Esophagus squamous epithelium (tissue), 5 donors: ENCODE data around the gene HSPBP1. TPM values are rescaled to one million over a fixed set of nuclear protein-coding genes. Genes with fewer than 3 reads are reported as not detected.
A peak's percentile ranks its signal among the peaks of the same experiment; 100 is the strongest.

Experiments
- DNase-seq: peaks from one replicate; lab custom pipeline; 2025; lab: John Stamatoyannopoulos, UW
- H3K27ac ChIP-seq, 4 donors: fragments of 200-600 bp; sonication (generic); one replicate each; pipeline ENCODE4 v1.5.1; 2016 to 2019; ENCODE audit warnings: mild to moderate bottlenecking in 1 of 4
- H3K27me3 ChIP-seq, 4 donors: fragments of 200-600 bp; sonication (generic); 1 replicate in 3 of 4; 2 replicates in 1 of 4; pipeline versions ENCODE4 v1.5.1 to v1.6.0; 2017 to 2021; ENCODE audit warnings: antibody characterized with exemption in 1 of 4
- H3K36me3 ChIP-seq, 3 donors: fragments of 200-600 bp; sonication (generic); one replicate each; pipeline ENCODE4 v1.5.1; 2016 to 2019
- H3K4me1 ChIP-seq, 3 donors: fragments of 200-600 bp; sonication (generic); one replicate each; pipeline ENCODE4 v1.5.1; 2017 to 2019
- H3K4me3 ChIP-seq, 4 donors: fragments of 200-600 bp; sonication (generic); 1 replicate in 3 of 4; 2 replicates in 1 of 4; pipeline ENCODE4 v1.5.1; 2016 to 2019; ENCODE audit warnings: mild to moderate bottlenecking in 2 of 4, moderate library complexity in 1 of 4
- H3K9me3 ChIP-seq, 3 donors: fragments of 200-600 bp; sonication (generic); one replicate each; pipeline ENCODE4 v1.5.1; 2016 to 2019
- POLR2A ChIP-seq, 4 donors: fragments of 450-650 bp; IDR thresholded peaks; one replicate each; pipeline ENCODE4 v1.6.1; 2017; ENCODE audit warnings: antibody characterized with exemption in 4 of 4, mild to moderate bottlenecking in 4 of 4, moderate library complexity in 3 of 4
- WGBS, 2 donors: methylation state at CpG; one replicate each; pipeline ENCODE4 v1.1.5; 2018; 5-methylcytosine and 5-hydroxymethylcytosine counted together
- intact Hi-C: fragments of 100-400 bp; cut with DNase I; formaldehyde crosslinking; loops from one replicate; pipeline ENCODE4 v1.15.0; 2022
- small RNA-seq, 4 donors: library from RNA; depleted of rRNA; stranded (forward); fragments of <200 nt; gene quantifications; one replicate each; pipeline ENCODE3, GENCODE V24; 2016
- total RNA-seq, 4 donors: library from RNA; depleted of rRNA; stranded (reverse); fragments of >200 nt; gene quantifications; one replicate each; pipeline ENCODE4 v1.1.0, GENCODE V29; 2016
- TF ChIP-seq, protein P1 (sequence below), 6 experiments: fragments of 450-650 bp in 4 of 6; fragments of 200-600 bp in 2 of 6; sonication (generic) in 2 of 6; IDR thresholded peaks; one replicate each; pipeline ENCODE4 v1.5.1; 2016 to 2019; ENCODE audit warnings: antibody characterized with exemption in 6 of 6, mild to moderate bottlenecking in 4 of 6, moderate library complexity in 4 of 6
- donor health status: DM: yes; HTN: yes; CAD: no.

The HSPBP1 gene
- total RNA-seq, 4 donors from 2014 or later: 27.1 to 40.7 (median 32.4) TPM

- no peaks in the 10 kb centered on the region for H3K36me3 ChIP-seq
- 80% methylated on average over 3 to 6 of the region's 7 CpGs for WGBS, 2 donors
- no peak for DNase-seq
- peaks cover 0 to 36% (median 0%) of the 10 kb centered on the region in 4 donors for H3K27me3 ChIP-seq
- no peak overlapping the region for H3K27ac ChIP-seq
- intact Hi-C loops: no loop called here
- peaks cover 10 to 34% (median 20%) of the 10 kb centered on the region in 3 donors for H3K4me1 ChIP-seq
- H3K4me3 ChIP-seq: no peak overlapping the region
- TF ChIP-seq, protein P1, sequence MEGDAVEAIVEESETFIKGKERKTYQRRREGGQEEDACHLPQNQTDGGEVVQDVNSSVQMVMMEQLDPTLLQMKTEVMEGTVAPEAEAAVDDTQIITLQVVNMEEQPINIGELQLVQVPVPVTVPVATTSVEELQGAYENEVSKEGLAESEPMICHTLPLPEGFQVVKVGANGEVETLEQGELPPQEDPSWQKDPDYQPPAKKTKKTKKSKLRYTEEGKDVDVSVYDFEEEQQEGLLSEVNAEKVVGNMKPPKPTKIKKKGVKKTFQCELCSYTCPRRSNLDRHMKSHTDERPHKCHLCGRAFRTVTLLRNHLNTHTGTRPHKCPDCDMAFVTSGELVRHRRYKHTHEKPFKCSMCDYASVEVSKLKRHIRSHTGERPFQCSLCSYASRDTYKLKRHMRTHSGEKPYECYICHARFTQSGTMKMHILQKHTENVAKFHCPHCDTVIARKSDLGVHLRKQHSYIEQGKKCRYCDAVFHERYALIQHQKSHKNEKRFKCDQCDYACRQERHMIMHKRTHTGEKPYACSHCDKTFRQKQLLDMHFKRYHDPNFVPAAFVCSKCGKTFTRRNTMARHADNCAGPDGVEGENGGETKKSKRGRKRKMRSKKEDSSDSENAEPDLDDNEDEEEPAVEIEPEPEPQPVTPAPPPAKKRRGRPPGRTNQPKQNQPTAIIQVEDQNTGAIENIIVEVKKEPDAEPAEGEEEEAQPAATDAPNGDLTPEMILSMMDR (IDR thresholded peaks at IDR 0.05): no peak
- no peak for TF ChIP-seq POLR2A (IDR thresholded peaks at IDR 0.05)
- peaks cover 0 to 10% (median 6%) of the 10 kb centered on the region in 3 donors for H3K9me3 ChIP-seq
Measured at GRCh38 chr19:55213547-55213946, 66.4 kb downstream of the HSPBP1 start.

DNA sequence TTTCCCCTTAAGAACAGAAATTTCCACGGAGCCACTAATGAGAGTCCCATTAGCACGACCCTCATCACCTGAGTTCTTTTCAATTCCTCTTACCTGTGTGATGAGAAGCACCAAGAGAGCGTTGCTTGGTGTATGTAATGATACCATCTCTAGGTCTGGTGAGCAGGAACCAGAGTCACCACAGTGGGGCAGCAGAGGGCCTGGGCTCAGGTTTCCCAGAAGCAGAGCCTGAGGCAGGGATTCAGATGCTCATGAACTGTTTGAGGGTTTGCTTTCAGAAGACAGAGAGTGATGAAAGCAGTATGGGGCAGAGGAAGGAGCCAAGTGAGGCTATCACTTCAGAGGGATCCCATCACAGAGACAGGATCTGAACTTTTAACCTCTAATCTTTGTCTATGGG, 67.5 kb downstream of the HSPBP1 start:
- DNase-seq: no peak
- Histone ChIP-seq H3K9me3 (peaks cover 0 to 10% (median 6%) of the 10 kb centered on the region in 3 donors), H3K27me3 (peaks cover 0 to 36% (median 0%) of the 10 kb centered on the region in 4 donors), H3K36me3 (no peaks in the 10 kb centered on the region), H3K27ac (no peak overlapping the region), H3K4me3 (no peak overlapping the region), H3K4me1 (peaks cover 11 to 35% (median 19%) of the 10 kb centered on the region in 3 donors)
- 77% methylated on average over 2 of the region's 3 CpGs; no CpG with 5 or more reads in 1 of the 2 donors for WGBS, 2 donors
- intact Hi-C loops: no loop called here
- no peak for TF ChIP-seq POLR2A (IDR thresholded peaks at IDR 0.05)
- TF ChIP-seq, protein P1 (IDR thresholded peaks at IDR 0.05): peak in 2 of 6 experiments; percentile 38 to 57

Small RNAs within 50 kb of the gene (small RNA-seq; reads per million reads assigned to genes)
- gene MIR6802: 0 to 0.54 (median 0.22) reads per million in 4 donors
- gene MIR6803: 0 to 0.54 (median 0) reads per million in 4 donors
- 0 to 0.14 (median 0) reads per million in 4 donors for gene MIR6804

Other genes with a start within 250 kb of the HSPBP1 start
- gene GP6, start 241.8 kb downstream of the HSPBP1 start, total RNA-seq: not detected
- 10 to 100 TPM; 32.2 to 68.0 (median 41.4) TPM for gene RDH13, start 217.0 kb downstream of the HSPBP1 start, total RNA-seq
- gene EPS8L1, start 204.2 kb downstream of the HSPBP1 start, total RNA-seq: 100 to 1,000 TPM; 151 to 341 (median 286) TPM
- gene PPP1R12C, start 162.5 kb downstream of the HSPBP1 start, total RNA-seq: 10 to 100 TPM; 35.1 to 89.1 (median 43.7) TPM
- 10 to 100 TPM in 1 of 4 donors, 1 to 10 TPM in 3; 3.3 to 23.1 (median 6.2) TPM for gene TNNT1, start 130.9 kb downstream of the HSPBP1 start, total RNA-seq
- gene TNNI3, start 122.4 kb downstream of the HSPBP1 start, total RNA-seq: not detected
- 1 to 10 TPM in 3 of 4 donors, under 1 TPM in 1; 0.53 to 2.8 (median 1.4) TPM for gene DNAAF3, start 113.5 kb downstream of the HSPBP1 start, total RNA-seq
- under 1 TPM in 1 of 4 donors, not detected in 3; 0.22 TPM for gene SYT5, start 99.8 kb downstream of the HSPBP1 start, total RNA-seq
- gene PTPRH, start 70.6 kb downstream of the HSPBP1 start, total RNA-seq: 1 to 10 TPM in 3 of 4 donors, under 1 TPM in 1; 0.57 to 2.0 (median 1.3) TPM
- gene TMEM86B, start 51.3 kb downstream of the HSPBP1 start, total RNA-seq: 1 to 10 TPM in 3 of 4 donors, not detected in 1; 1.1 to 3.6 (median 2.2) TPM
- gene PPP6R1, start 21.1 kb downstream of the HSPBP1 start, total RNA-seq: 10 to 100 TPM; 30.6 to 59.2 (median 47.4) TPM
- gene BRSK1, start 3.9 kb upstream of the HSPBP1 start, total RNA-seq: 1 to 10 TPM in 1 of 4 donors, under 1 TPM in 1, not detected in 2; 0.73 to 1.1 TPM
- gene TMEM150B, start 45.2 kb upstream of the HSPBP1 start, total RNA-seq: 1 to 10 TPM in 1 of 4 donors, not detected in 3; 1.7 TPM
- 1 to 10 TPM; 5.3 to 9.9 (median 8.2) TPM for gene KMT5C, start 59.8 kb upstream of the HSPBP1 start, total RNA-seq
- gene COX6B2, start 74.6 kb upstream of the HSPBP1 start, total RNA-seq: 1 to 10 TPM in 1 of 4 donors, under 1 TPM in 2, not detected in 1; 0.66 to 1.4 (median 0.95) TPM
- not detected for gene GARIN5B, start 83.2 kb upstream of the HSPBP1 start, total RNA-seq
- not detected for gene IL11, start 90.4 kb upstream of the HSPBP1 start, total RNA-seq
- gene TMEM190, start 96.7 kb upstream of the HSPBP1 start, total RNA-seq: not detected
- gene TMEM238, start 104.2 kb upstream of the HSPBP1 start, total RNA-seq: 10 to 100 TPM; 11.9 to 41.8 (median 27.1) TPM
- gene RPL28, start 105.8 kb upstream of the HSPBP1 start, total RNA-seq: 100 to 1,000 TPM; 395 to 866 (median 753) TPM
- 10 to 100 TPM; 15.6 to 41.4 (median 31.2) TPM for gene UBE2S, start 127.7 kb upstream of the HSPBP1 start, total RNA-seq
- not detected for gene SHISA7, start 163.2 kb upstream of the HSPBP1 start, total RNA-seq
- 10 to 100 TPM; 60.5 to 98.1 (median 78.7) TPM for gene ISOC2, start 181.5 kb upstream of the HSPBP1 start, total RNA-seq
- not detected for gene C19orf85, start 184.6 kb upstream of the HSPBP1 start, total RNA-seq
- 10 to 100 TPM in 1 of 4 donors, 1 to 10 TPM in 3; 4.4 to 22.0 (median 6.8) TPM for gene ZNF628, start 196.5 kb upstream of the HSPBP1 start, total RNA-seq
- 1 to 10 TPM; 1.3 to 4.3 (median 2.9) TPM for gene NAT14, start 205.1 kb upstream of the HSPBP1 start, total RNA-seq
- gene SSC5D, start 208.3 kb upstream of the HSPBP1 start, total RNA-seq: 1 to 10 TPM in 1 of 4 donors, under 1 TPM in 3; 0.40 to 5.0 (median 0.68) TPM